Panc1 (cell line): ENCODE results near the gene PLAAT5. TPM values are rescaled to one million over a fixed set of nuclear protein-coding genes. Genes with fewer than 3 reads are reported as not detected.

Experiments
- ATAC-seq: fragments of 200-7000 bp; cut with Tn5 transposase; 2 replicates; pipeline ENCODE4 v1.9.1; 2020; ENCODE audit warnings: mild to moderate bottlenecking, moderate library complexity
- BruUV-seq: library from RNA; stranded (reverse); fragments of 400-500 nt; replicated peaks from 2 replicates; lab custom pipeline; 2021; lab: Mats Ljungman, UMichigan
- CTCF ChIA-PET: fragments of 300-600 bp; sonication (Branson Sonifier 250); formaldehyde crosslinking; loops from one replicate; lab custom pipeline; 2022; ENCODE audit warnings: antibody characterized with exemption; lab: Charles Lee
- POLR2A ChIA-PET: fragments of 300-600 bp; sonication (Branson Sonifier 250); formaldehyde crosslinking; loops from one replicate; lab custom pipeline; 2022; ENCODE audit warnings: antibody characterized with exemption; lab: Charles Lee
- DNase-seq: peaks from one replicate; pipeline ENCODE4 v3.0.0-alpha.2; 2010; ENCODE audit warnings: low read depth, low spot score
- H3K27ac ChIP-seq: 2 replicates; pipeline ENCODE4 v1.5.1; 2011; ENCODE audit warnings: mild to moderate bottlenecking, low read length, inconsistent platforms
- H3K27me3 ChIP-seq: fragments of 200-500 bp; sonication (Bioruptor generic); 2 replicates; pipeline ENCODE4 v1.6.0; 2014; ENCODE audit warnings: low read length, inconsistent platforms; ENCODE audit not compliant: control insufficient read depth, insufficient read depth
- H3K36me3 ChIP-seq: fragments of 200-500 bp; sonication (Bioruptor generic); 2 replicates; pipeline ENCODE4 v1.5.1; 2014; ENCODE audit warnings: inconsistent platforms, mild to moderate bottlenecking, low read length, moderate library complexity; ENCODE audit not compliant: control insufficient read depth, insufficient read depth
- H3K4me1 ChIP-seq: 2 replicates; pipeline ENCODE4 v1.5.1; 2011; ENCODE audit warnings: inconsistent platforms, mild to moderate bottlenecking, low read length, moderate library complexity; ENCODE audit not compliant: control insufficient read depth, insufficient read depth
- H3K4me3 ChIP-seq, 2 experiments: 2 replicates each; pipeline ENCODE4 v1.5.1; 2011 to 2012; ENCODE audit warnings: low read depth in 2 of 2, low read length in 2 of 2, mild to moderate bottlenecking in 2 of 2, inconsistent platforms in 1 of 2, moderate library complexity in 1 of 2
- H3K9me3 ChIP-seq: fragments of 200-500 bp; sonication (Bioruptor generic); 2 replicates; pipeline ENCODE4 v1.5.1; 2014; ENCODE audit warnings: low read depth, mild to moderate bottlenecking, inconsistent platforms, low read length, moderate library complexity; ENCODE audit not compliant: control insufficient read depth, insufficient read depth
- POLR2AphosphoS5 ChIP-seq: IDR thresholded peaks from 2 replicates; pipeline ENCODE4 v1.6.1; 2012; ENCODE audit warnings: mild to moderate bottlenecking, low read depth, low read length, moderate library complexity
- SIN3A ChIP-seq: IDR thresholded peaks from 2 replicates; pipeline ENCODE4 v1.6.1; 2012; ENCODE audit warnings: low read depth, mild to moderate bottlenecking, low read length, moderate library complexity, borderline replicate concordance; ENCODE audit not compliant: insufficient read depth
- TCF7L2 ChIP-seq: IDR thresholded peaks from 2 replicates; pipeline ENCODE4 v1.6.1; 2011; ENCODE audit warnings: mild to moderate bottlenecking, low read depth, low read length, inconsistent platforms
- in situ Hi-C: cut with HindIII; loops from 2 replicates; pipeline ENCODE4 v1.10.0; 2016; ENCODE audit warnings: low sequenced_read_pairs, low pct_unique_long_range_greater_than_20kb
- intact Hi-C: fragments of 100-400 bp; cut with micrococcal nuclease; formaldehyde crosslinking; loops from one replicate; pipeline ENCODE4 v1.10.0; 2022; ENCODE audit not compliant: unreplicated experiment
- total RNA-seq: library from RNA; stranded (reverse); gene quantifications from one replicate; pipeline ENCODE4 v1.2.1, GENCODE V29; 2021; ENCODE audit not compliant: unreplicated experiment
- TF ChIP-seq, protein P1 (sequence below), 2 experiments: IDR thresholded peaks; 2 replicates each; pipeline ENCODE4 v1.6.1; 2011 to 2012; ENCODE audit warnings: low read depth in 2 of 2, control low read depth in 1 of 2, low read length in 1 of 2, mild to moderate bottlenecking in 1 of 2, moderate library complexity in 1 of 2; ENCODE audit not compliant: insufficient read depth in 1 of 2
- TF ChIP-seq, protein P2 (sequence below): fragments of 450-650 bp; IDR thresholded peaks from 2 replicates; pipeline ENCODE4 v1.5.1; 2017; ENCODE audit warnings: mild to moderate bottlenecking

PLAAT5 gene
- total RNA-seq, 1 experiment from 2014 or later = not detected

DNA sequence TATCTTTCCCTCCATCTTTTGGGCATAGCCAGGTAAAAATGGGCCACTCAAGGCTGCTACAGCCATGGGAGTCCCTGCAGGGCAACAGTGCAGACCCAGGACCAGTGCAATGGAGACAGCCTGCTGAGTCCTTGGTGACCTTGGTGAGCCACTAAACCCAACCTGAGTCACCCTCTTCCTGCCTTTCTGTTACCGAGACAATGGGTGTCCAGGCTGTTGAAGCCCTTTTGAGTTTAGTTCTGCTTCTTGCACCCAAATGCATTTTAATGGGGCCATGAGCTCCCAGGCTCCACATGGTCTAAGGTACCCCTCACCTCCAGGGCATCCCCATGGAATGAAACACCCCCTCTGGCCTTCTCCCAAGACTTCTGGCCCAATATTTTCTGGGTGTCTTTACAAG lies 44.8 kb upstream of the PLAAT5 start:
- ChIA-PET CTCF (no interaction called here), POLR2A (no interaction called here)
- ATAC-seq (no peak), DNase-seq (no peak)
- Histone ChIP-seq H3K27ac (no peak overlapping the region), H3K4me3 (no peak overlapping the region), H3K27me3 (peaks cover 9% of the 10 kb centered on the region; the same call in 1 of the 2 replicates), H3K4me1 (no peaks in the 10 kb centered on the region), H3K9me3 (no peaks in the 10 kb centered on the region), H3K36me3 (no peaks in the 10 kb centered on the region)
- BruUV-seq = no TSS peak
- intact Hi-C loops = no loop called here
- TF ChIP-seq, protein P1, sequence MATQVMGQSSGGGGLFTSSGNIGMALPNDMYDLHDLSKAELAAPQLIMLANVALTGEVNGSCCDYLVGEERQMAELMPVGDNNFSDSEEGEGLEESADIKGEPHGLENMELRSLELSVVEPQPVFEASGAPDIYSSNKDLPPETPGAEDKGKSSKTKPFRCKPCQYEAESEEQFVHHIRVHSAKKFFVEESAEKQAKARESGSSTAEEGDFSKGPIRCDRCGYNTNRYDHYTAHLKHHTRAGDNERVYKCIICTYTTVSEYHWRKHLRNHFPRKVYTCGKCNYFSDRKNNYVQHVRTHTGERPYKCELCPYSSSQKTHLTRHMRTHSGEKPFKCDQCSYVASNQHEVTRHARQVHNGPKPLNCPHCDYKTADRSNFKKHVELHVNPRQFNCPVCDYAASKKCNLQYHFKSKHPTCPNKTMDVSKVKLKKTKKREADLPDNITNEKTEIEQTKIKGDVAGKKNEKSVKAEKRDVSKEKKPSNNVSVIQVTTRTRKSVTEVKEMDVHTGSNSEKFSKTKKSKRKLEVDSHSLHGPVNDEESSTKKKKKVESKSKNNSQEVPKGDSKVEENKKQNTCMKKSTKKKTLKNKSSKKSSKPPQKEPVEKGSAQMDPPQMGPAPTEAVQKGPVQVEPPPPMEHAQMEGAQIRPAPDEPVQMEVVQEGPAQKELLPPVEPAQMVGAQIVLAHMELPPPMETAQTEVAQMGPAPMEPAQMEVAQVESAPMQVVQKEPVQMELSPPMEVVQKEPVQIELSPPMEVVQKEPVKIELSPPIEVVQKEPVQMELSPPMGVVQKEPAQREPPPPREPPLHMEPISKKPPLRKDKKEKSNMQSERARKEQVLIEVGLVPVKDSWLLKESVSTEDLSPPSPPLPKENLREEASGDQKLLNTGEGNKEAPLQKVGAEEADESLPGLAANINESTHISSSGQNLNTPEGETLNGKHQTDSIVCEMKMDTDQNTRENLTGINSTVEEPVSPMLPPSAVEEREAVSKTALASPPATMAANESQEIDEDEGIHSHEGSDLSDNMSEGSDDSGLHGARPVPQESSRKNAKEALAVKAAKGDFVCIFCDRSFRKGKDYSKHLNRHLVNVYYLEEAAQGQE (IDR thresholded peaks at IDR 0.05; ENCODE audit: insufficient read depth in 1 of 2, low read depth in 2 of 2, low read length in 1 of 2) = no peak
- TF ChIP-seq, protein P2, sequence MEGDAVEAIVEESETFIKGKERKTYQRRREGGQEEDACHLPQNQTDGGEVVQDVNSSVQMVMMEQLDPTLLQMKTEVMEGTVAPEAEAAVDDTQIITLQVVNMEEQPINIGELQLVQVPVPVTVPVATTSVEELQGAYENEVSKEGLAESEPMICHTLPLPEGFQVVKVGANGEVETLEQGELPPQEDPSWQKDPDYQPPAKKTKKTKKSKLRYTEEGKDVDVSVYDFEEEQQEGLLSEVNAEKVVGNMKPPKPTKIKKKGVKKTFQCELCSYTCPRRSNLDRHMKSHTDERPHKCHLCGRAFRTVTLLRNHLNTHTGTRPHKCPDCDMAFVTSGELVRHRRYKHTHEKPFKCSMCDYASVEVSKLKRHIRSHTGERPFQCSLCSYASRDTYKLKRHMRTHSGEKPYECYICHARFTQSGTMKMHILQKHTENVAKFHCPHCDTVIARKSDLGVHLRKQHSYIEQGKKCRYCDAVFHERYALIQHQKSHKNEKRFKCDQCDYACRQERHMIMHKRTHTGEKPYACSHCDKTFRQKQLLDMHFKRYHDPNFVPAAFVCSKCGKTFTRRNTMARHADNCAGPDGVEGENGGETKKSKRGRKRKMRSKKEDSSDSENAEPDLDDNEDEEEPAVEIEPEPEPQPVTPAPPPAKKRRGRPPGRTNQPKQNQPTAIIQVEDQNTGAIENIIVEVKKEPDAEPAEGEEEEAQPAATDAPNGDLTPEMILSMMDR = no peak
- in situ Hi-C loops = no loop called here

DNA sequence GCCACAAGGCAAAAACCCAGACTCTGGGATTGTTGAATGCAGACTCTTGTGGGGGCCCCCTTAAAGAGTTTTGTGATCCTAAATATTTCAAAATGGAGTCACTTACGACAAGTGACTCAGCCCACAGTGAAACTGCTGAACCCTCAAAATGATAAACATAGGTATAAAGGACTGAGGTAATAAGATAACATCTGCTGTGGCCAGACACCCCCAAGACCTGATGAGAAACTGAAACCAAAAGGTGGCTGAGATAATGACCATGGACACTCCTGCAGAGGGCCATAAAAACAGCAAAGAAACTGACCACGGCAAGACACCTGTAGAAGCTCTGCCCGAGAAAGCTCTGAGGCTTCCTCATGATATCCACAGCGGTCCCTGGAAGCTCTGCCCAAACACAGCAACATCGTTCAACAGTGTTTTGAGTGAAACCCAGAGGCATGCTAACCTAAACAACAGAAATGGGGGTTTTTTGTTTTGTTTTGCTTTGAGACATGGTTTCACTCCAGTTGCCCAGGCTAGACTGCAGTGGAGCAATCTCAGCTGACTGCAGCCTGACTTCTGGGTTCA lies 44.0 kb upstream of the PLAAT5 start:
- POLR2A ChIA-PET = no interaction called here
- TF ChIP-seq TCF7L2 (no peak), SIN3A (no peak), POLR2AphosphoS5 (no peak)
- TF ChIP-seq, protein P2 = no peak
- TF ChIP-seq, protein P1 (IDR thresholded peaks at IDR 0.05; ENCODE audit: insufficient read depth in 1 of 2, low read depth in 2 of 2, low read length in 1 of 2) = no peak
- intact Hi-C loops = no loop called here
- no peak for ATAC-seq
- no peak for DNase-seq
- H3K4me3 ChIP-seq = no peak overlapping the region
- CTCF ChIA-PET = no interaction called here
- peaks cover 9% of the 10 kb centered on the region; the same call in 1 of the 2 replicates for H3K27me3 ChIP-seq
- no peaks in the 10 kb centered on the region for H3K36me3 ChIP-seq
- no peak overlapping the region for H3K27ac ChIP-seq
- in situ Hi-C loops = no loop called here
- no peaks in the 10 kb centered on the region for H3K4me1 ChIP-seq
- BruUV-seq = no TSS peak
- no peaks in the 10 kb centered on the region for H3K9me3 ChIP-seq
